ENCODE results near the gene PLEKHM1.

The PLEKHM1 gene

GRCh38 chr17:45394091-45394490, 96.4 kb downstream of the PLEKHM1 start:
- Mint-ChIP-seq H3K36me3 (ENCODE audit: low read depth) (peaks cover 3% of the 10 kb centered on the region), H3K4me3 (no peak overlapping the region), H3K27me3 (ENCODE audit: low read depth) (peaks cover 24% of the 10 kb centered on the region), H3K27ac (peak overlapping the region in 1 of 3 experiments; percentile 79), H3K9me3 (no peaks in the 10 kb centered on the region), H3K4me1 (peaks cover 11% of the 10 kb centered on the region)
- no peak for TF ChIP-seq CTCF (IDR thresholded peaks at IDR 0.05; ENCODE audit: unreplicated experiment in 3 of 3)

- Mint-ChIP-seq H3K4me1 (peaks cover 15% of the 10 kb centered on the region), H3K4me3 (no peak overlapping the region), H3K9me3 (no peaks in the 10 kb centered on the region), H3K36me3 (ENCODE audit: low read depth) (peaks cover 3% of the 10 kb centered on the region), H3K27ac (no peak overlapping the region), H3K27me3 (ENCODE audit: low read depth) (peaks cover 28% of the 10 kb centered on the region)
- TF ChIP-seq CTCF (IDR thresholded peaks at IDR 0.05; ENCODE audit: unreplicated experiment in 3 of 3), result no peak
Measured at GRCh38 chr17:45393411-45393810, 97.1 kb downstream of the PLEKHM1 start.

- H3K9me3 Mint-ChIP-seq, result no peaks in the 10 kb centered on the region
- H3K4me1 Mint-ChIP-seq, result peaks cover 12% of the 10 kb centered on the region
- H3K27ac Mint-ChIP-seq, result no peak overlapping the region
- no peaks in the 10 kb centered on the region for H3K36me3 Mint-ChIP-seq (ENCODE audit: low read depth)
- H3K27me3 Mint-ChIP-seq (ENCODE audit: low read depth), result peaks cover 37% of the 10 kb centered on the region
- no peak for TF ChIP-seq CTCF (IDR thresholded peaks at IDR 0.05; ENCODE audit: unreplicated experiment in 3 of 3)
- H3K4me3 Mint-ChIP-seq, result no peak overlapping the region
Measured at GRCh38 chr17:45391918-45392317, 98.6 kb downstream of the PLEKHM1 start.

- Mint-ChIP-seq H3K4me3 (no peak overlapping the region), H3K4me1 (peaks cover 12% of the 10 kb centered on the region), H3K27ac (no peak overlapping the region), H3K9me3 (no peaks in the 10 kb centered on the region), H3K36me3 (ENCODE audit: low read depth) (no peaks in the 10 kb centered on the region), H3K27me3 (ENCODE audit: low read depth) (peaks cover 37% of the 10 kb centered on the region)
- TF ChIP-seq CTCF (IDR thresholded peaks at IDR 0.05; ENCODE audit: unreplicated experiment in 3 of 3), result no peak
Measured at GRCh38 chr17:45391291-45391690, 99.2 kb downstream of the PLEKHM1 start.

- Mint-ChIP-seq H3K36me3 (ENCODE audit: low read depth) (no peaks in the 10 kb centered on the region), H3K27ac (no peak overlapping the region), H3K27me3 (ENCODE audit: low read depth) (peaks cover 53% of the 10 kb centered on the region), H3K4me1 (peaks cover 11% of the 10 kb centered on the region), H3K9me3 (no peaks in the 10 kb centered on the region), H3K4me3 (no peak overlapping the region)
- no peak for TF ChIP-seq CTCF (IDR thresholded peaks at IDR 0.05; ENCODE audit: unreplicated experiment in 3 of 3)
Measured at GRCh38 chr17:45389354-45389753, 101.2 kb downstream of the PLEKHM1 start.

GRCh38 chr17:45388604-45389325, 101.8 kb downstream of the PLEKHM1 start:
- H3K27me3 Mint-ChIP-seq (ENCODE audit: low read depth), result peaks cover 57% of the 10 kb centered on the region
- H3K36me3 Mint-ChIP-seq (ENCODE audit: low read depth), result no peaks in the 10 kb centered on the region
- no peaks in the 10 kb centered on the region for H3K9me3 Mint-ChIP-seq
- H3K27ac Mint-ChIP-seq, result no peak overlapping the region
- no peak overlapping the region for H3K4me3 Mint-ChIP-seq
- no peak for TF ChIP-seq CTCF (IDR thresholded peaks at IDR 0.05; ENCODE audit: unreplicated experiment in 3 of 3)
- H3K4me1 Mint-ChIP-seq, result peaks cover 16% of the 10 kb centered on the region

Data from nephron (organoid).